DND-41 (cell line): ENCODE data around the gene CAMK1.

Experiments used
- ATAC-seq: fragments of 200-7000 bp; cut with Tn5 transposase; 3 replicates; pipeline ENCODE4 v1.9.1; 2021; ENCODE audit warnings: low read depth; ENCODE audit not compliant: insufficient read depth
- DNase-seq: peaks from one replicate; pipeline ENCODE4 v3.0.0-alpha.2; 2020
- H2AFZ ChIP-seq: 2 replicates; pipeline ENCODE4 v1.6.0; 2012; ENCODE audit warnings: low read depth, low read length
- H3K27ac ChIP-seq: 2 replicates; pipeline ENCODE4 v1.5.1; 2012; ENCODE audit warnings: low read length, inconsistent platforms
- H3K27me3 ChIP-seq: fragments of 200-600 bp; sonication (generic); 2 replicates; pipeline ENCODE4 v1.6.0; 2012; ENCODE audit warnings: low read length, mild to moderate bottlenecking, inconsistent platforms; ENCODE audit not compliant: insufficient read depth, poor library complexity
- H3K36me3 ChIP-seq: 2 replicates; pipeline ENCODE4 v1.5.1; 2012; ENCODE audit warnings: low read length, inconsistent platforms; ENCODE audit not compliant: insufficient read depth
- H3K4me1 ChIP-seq: 2 replicates; pipeline ENCODE4 v1.5.1; 2012; ENCODE audit warnings: mild to moderate bottlenecking, low read length; ENCODE audit not compliant: insufficient read depth
- H3K4me2 ChIP-seq: 2 replicates; pipeline ENCODE4 v1.6.0; 2012; ENCODE audit warnings: mild to moderate bottlenecking, moderate library complexity, low read length, inconsistent platforms; ENCODE audit not compliant: insufficient read depth
- H3K4me3 ChIP-seq, 2 experiments: fragments of 200-600 bp in 1 of 2; shearing (Covaris generic) in 1 of 2; 2 replicates each; pipeline ENCODE4 v1.5.1; 2012 to 2016; ENCODE audit warnings: inconsistent platforms in 2 of 2, low read length in 2 of 2, mild to moderate bottlenecking in 2 of 2, low read depth in 1 of 2, moderate library complexity in 1 of 2
- H3K79me2 ChIP-seq: 2 replicates; pipeline ENCODE4 v1.6.0; 2012; ENCODE audit warnings: low read length, inconsistent platforms; ENCODE audit not compliant: insufficient read depth
- H3K9ac ChIP-seq: 2 replicates; pipeline ENCODE4 v1.6.0; 2012; ENCODE audit warnings: low read depth, mild to moderate bottlenecking, inconsistent platforms, low read length, moderate library complexity
- H3K9me3 ChIP-seq: 2 replicates; pipeline ENCODE4 v1.5.1; 2012; ENCODE audit warnings: low read length, moderate library complexity, mild to moderate bottlenecking, inconsistent platforms; ENCODE audit not compliant: insufficient read depth, severe bottlenecking
- H4K20me1 ChIP-seq: 2 replicates; pipeline ENCODE4 v1.6.0; 2012; ENCODE audit warnings: low read length; ENCODE audit not compliant: insufficient read depth
- EZH2 ChIP-seq: IDR thresholded peaks from 3 replicates; pipeline ENCODE4 v1.6.1; 2012; ENCODE audit warnings: borderline replicate concordance, low read depth, mild to moderate bottlenecking, moderate library complexity, low read length, inconsistent platforms; ENCODE audit not compliant: severe bottlenecking
- TF ChIP-seq, protein P1 (sequence below): IDR thresholded peaks from 2 replicates; pipeline ENCODE4 v1.5.1; 2012; ENCODE audit warnings: borderline replicate concordance, low read length, moderate library complexity, mild to moderate bottlenecking; ENCODE audit not compliant: poor library complexity, severe bottlenecking; ENCODE audit errors: extremely low read depth

CAMK1 gene

DNA sequence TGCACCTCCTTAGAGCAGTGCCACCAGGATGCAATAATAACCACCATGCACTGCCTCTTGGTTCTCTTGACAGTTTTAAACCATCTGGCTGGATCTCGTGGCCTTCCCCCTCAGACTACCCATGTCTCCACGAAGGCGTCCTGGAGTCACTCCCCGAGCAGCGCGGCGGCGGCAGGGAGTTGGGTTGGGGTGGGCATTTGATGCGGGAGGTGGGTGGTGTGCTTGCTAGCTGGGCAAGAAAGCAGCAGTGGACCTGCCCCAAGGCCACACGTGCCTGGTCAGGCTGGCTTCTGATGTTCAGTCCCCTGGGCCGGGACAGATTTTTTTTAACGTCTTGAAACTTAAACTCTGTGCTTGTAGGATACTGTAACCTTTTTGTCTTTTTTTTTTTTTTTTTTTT is 36.4 kb upstream of the CAMK1 start:
- H3K36me3 ChIP-seq: peaks cover 86% of the 10 kb centered on the region
- TF ChIP-seq, protein P1, sequence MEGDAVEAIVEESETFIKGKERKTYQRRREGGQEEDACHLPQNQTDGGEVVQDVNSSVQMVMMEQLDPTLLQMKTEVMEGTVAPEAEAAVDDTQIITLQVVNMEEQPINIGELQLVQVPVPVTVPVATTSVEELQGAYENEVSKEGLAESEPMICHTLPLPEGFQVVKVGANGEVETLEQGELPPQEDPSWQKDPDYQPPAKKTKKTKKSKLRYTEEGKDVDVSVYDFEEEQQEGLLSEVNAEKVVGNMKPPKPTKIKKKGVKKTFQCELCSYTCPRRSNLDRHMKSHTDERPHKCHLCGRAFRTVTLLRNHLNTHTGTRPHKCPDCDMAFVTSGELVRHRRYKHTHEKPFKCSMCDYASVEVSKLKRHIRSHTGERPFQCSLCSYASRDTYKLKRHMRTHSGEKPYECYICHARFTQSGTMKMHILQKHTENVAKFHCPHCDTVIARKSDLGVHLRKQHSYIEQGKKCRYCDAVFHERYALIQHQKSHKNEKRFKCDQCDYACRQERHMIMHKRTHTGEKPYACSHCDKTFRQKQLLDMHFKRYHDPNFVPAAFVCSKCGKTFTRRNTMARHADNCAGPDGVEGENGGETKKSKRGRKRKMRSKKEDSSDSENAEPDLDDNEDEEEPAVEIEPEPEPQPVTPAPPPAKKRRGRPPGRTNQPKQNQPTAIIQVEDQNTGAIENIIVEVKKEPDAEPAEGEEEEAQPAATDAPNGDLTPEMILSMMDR: no peak
- TF ChIP-seq EZH2: no peak
- H3K9ac ChIP-seq: no peak overlapping the region
- no peak overlapping the region for H3K4me2 ChIP-seq
- H3K4me3 ChIP-seq: no peak overlapping the region
- H3K27me3 ChIP-seq: no peaks in the 10 kb centered on the region
- H3K27ac ChIP-seq: no peak overlapping the region
- no peaks in the 10 kb centered on the region for H3K4me1 ChIP-seq
- H4K20me1 ChIP-seq: peaks cover 8% of the 10 kb centered on the region
- no peak overlapping the region for H2AFZ ChIP-seq
- no peaks in the 10 kb centered on the region for H3K9me3 ChIP-seq
- DNase-seq (no peak), ATAC-seq (no peak)
- no peaks in the 10 kb centered on the region for H3K79me2 ChIP-seq

DNA sequence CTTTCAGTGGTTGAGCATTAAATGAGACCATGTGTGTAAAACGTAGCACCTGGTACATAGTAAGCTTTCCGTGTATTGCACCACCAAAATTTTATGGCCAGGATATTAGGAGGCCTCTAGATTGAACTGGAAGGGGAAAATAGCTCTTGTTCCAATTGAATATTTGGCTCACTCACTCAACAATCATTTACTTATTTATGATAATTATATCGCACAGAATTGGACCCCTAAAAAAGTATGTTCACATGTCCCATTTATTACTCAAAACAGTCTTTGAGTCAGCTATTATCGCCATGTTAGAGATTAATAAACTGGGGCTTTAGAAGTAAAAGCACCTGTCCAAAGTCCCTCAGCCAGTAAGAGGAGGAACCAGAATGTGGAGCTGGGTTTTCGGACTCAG is 35.2 kb upstream of the CAMK1 start:
- H3K79me2 ChIP-seq: no peaks in the 10 kb centered on the region
- DNase-seq: no peak
- no peak overlapping the region for H2AFZ ChIP-seq
- H3K27me3 ChIP-seq: no peaks in the 10 kb centered on the region
- H3K4me1 ChIP-seq: no peaks in the 10 kb centered on the region
- H3K4me3 ChIP-seq: no peak overlapping the region
- peaks cover 88% of the 10 kb centered on the region for H3K36me3 ChIP-seq
- TF ChIP-seq, protein P1: no peak
- no peak for TF ChIP-seq EZH2
- H3K4me2 ChIP-seq: no peak overlapping the region
- no peaks in the 10 kb centered on the region for H3K9me3 ChIP-seq
- peaks cover 10% of the 10 kb centered on the region for H4K20me1 ChIP-seq
- H3K9ac ChIP-seq: no peak overlapping the region
- H3K27ac ChIP-seq: no peak overlapping the region
- no peak for ATAC-seq

DNA sequence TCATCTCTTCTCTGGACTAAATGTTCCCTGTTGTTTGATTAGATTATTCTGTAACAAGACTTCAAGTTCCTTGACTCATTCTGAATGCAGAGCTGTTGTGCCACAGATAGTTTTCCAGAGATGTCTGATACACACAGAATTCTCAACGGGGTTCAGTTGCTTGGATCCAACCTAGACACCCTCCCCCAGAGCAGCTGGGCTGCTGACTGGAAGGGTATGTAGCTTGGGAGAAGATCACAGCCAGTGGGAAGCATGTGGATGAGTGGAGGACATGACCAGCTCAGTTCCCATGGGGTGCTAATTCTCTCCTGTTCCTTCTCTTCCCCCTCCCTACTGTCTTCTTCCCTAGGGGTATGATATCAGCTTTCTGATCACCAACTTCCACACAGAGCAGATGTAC is 33.7 kb upstream of the CAMK1 start:
- no peak overlapping the region for H3K4me3 ChIP-seq
- peaks cover 13% of the 10 kb centered on the region for H4K20me1 ChIP-seq
- no peak overlapping the region for H3K9ac ChIP-seq
- DNase-seq: no peak
- no peaks in the 10 kb centered on the region for H3K9me3 ChIP-seq
- no peaks in the 10 kb centered on the region for H3K4me1 ChIP-seq
- no peak overlapping the region for H3K4me2 ChIP-seq
- ATAC-seq: no peak
- H3K27me3 ChIP-seq: no peaks in the 10 kb centered on the region
- no peaks in the 10 kb centered on the region for H3K79me2 ChIP-seq
- TF ChIP-seq EZH2: no peak
- TF ChIP-seq, protein P1: no peak
- H3K36me3 ChIP-seq: peaks cover 89% of the 10 kb centered on the region
- H3K27ac ChIP-seq: no peak overlapping the region
- H2AFZ ChIP-seq: no peak overlapping the region

DNA sequence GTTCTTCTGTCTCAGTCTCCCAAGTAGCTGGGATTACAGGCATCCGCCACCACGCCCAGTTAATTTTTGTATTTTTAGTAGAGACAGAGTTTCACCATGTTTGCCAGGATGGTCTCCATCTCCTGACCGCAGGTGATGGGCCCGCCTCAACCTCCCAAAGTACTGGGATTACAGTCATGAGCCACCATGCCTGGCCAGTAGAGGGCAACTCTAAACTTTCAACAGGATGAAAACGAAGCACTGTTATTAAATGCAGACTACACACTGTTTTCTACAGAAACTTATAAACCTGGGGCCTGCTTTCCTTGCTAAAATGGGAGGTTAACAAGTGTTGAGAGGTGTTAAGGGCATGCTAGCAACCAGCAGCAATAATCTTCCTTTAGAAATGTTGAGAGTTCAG is 30.8 kb upstream of the CAMK1 start:
- 0 out of 2 replicates have a peak, but pooled peaks cover 2% of the 10 kb centered on the region for H3K4me1 ChIP-seq
- peaks cover 24% of the 10 kb centered on the region for H3K79me2 ChIP-seq
- no peak overlapping the region for H3K4me2 ChIP-seq
- H3K36me3 ChIP-seq: peaks cover 81% of the 10 kb centered on the region
- H3K9ac ChIP-seq: no peak overlapping the region
- ATAC-seq (peak; percentile 48; the same call in 1 of the 3 replicates), DNase-seq (no peak)
- no peaks in the 10 kb centered on the region for H3K27me3 ChIP-seq
- H4K20me1 ChIP-seq: peaks cover 22% of the 10 kb centered on the region
- H3K9me3 ChIP-seq: no peaks in the 10 kb centered on the region
- TF ChIP-seq EZH2: no peak
- TF ChIP-seq, protein P1: peak; percentile 46
- no peak overlapping the region for H2AFZ ChIP-seq
- H3K27ac ChIP-seq: no peak overlapping the region
- no peak overlapping the region for H3K4me3 ChIP-seq
